DMS53 (cell line): ENCODE measurements around the gene DDX51.

ENCODE experiments used
- DNase-seq: peaks from one replicate; lab custom pipeline; 2025; lab: John Stamatoyannopoulos, UW

Gene DDX51

GRCh38 chr12:132166093-132166492 lies 22.0 kb upstream of the DDX51 start:
- DNase-seq, result no peak

DNA sequence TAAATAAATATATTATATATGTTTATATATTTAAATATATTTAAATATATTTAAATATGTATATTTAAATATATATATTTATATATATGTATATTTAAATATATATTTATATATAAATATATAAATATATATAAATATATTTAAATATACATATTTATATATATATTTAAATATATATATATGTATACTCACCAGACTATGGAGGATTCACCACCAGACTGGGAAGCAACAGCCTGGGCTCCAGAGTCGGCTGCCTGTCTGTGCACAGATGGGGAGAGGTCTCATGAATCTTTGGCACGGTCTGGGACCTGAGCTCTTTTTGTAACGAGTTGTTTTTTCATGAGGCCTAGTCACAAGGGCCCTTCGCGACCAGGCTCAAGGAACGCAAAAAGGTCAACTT lies 21.5 kb upstream of the DDX51 start:
- no peak for DNase-seq

GRCh38 chr12:132164426-132164825 lies 20.3 kb upstream of the DDX51 start:
- no peak for DNase-seq

DNA sequence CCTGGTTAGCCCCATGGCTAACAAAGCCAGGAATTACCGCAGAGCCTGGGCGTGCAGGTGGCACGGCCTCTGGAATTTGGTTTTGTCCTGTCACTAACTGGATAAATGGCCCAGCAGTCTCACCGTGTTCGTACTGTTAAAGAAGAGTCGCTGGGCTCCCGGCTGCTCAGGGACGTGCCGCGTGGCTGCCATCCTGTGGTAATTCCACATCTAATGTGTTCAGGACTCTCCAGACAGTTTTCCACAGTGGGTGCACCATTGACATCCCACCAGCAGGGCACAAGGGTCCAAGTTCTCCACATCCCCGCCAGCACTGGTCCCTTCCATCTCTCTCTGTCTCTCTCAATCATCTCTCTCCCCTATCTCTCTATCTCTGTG lies 19.8 kb upstream of the DDX51 start:
- peak; percentile 50 for DNase-seq

DNA sequence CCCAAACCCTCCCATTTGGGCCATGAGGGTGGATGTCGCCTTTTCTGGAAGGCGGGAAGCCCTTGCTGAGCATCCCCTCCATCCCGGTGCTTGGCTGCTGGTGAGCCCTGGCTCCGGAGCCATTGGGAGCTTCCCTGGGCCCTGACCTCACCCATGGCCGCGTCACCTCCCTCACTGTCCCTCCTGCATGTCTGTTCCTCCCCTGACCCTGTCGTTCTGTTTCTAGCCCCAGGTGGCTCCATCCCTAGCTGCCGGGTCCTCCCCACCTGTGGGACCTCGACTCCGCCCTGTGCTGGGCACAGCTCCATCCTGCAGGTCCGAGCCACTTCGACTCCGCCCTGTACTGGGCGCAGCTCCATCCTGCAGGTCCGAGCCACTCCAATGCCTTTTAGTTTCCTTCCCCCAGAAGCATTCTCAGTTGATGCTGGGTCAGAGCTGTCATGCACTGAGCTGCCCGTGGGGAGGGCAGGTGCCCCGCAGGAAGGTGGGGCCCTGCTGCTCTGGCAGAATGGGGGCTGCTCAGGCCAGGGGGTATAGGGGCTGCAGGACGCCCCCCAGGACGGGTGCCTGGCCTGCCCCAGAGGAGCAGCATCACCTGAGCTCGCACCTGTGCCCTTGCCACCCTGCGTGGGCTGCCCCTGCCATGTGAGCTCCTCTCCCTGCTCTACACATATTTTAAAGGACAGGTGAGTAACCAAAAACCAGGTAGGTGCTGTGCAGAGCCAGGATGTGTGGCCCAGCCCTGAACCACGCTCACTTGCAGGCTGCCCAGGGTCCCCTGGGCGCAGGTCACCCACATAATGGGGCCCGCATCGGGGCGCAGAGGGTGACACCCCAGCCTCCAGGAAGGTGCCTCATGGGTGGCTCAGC lies 19.2 kb upstream of the DDX51 start:
- DNase-seq, result peak; percentile 34

GRCh38 chr12:132162508-132163031 lies 18.5 kb upstream of the DDX51 start:
- peak; percentile 34 for DNase-seq

DNA sequence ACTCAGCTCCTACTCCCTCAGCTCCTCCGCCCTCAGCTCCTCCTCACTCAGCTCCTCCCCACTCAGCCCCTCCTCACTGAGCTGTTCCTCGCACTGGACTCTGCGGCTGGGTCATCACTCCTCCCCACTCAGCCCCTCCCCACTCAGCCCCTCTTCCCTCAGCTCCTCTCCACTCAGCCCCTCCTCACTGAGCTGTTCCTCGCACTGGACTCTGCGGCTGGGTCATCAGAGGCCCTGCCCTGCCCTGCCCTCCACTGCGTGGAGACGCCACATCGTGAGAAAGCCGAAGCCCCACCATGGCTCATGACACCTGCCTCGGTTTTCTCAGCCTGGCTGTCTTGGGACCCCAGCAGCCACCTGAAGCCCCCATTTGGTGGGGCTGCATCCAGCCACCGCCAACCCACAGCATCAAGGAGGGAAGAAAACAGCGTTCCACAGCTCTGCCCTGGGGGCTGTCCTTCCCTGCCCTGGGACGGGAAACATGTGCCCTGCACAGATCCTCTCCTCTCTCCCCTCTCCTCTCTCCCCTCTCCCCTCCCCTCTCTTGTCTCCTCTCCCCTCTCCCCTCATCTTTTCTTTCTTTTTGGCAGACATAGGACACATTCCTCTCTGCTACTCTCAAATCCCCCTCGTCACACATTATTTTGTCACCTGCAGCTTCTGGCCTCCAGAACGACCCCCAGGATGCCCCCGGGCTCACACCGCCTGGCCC lies 17.8 kb upstream of the DDX51 start:
- DNase-seq, result no peak

DNA sequence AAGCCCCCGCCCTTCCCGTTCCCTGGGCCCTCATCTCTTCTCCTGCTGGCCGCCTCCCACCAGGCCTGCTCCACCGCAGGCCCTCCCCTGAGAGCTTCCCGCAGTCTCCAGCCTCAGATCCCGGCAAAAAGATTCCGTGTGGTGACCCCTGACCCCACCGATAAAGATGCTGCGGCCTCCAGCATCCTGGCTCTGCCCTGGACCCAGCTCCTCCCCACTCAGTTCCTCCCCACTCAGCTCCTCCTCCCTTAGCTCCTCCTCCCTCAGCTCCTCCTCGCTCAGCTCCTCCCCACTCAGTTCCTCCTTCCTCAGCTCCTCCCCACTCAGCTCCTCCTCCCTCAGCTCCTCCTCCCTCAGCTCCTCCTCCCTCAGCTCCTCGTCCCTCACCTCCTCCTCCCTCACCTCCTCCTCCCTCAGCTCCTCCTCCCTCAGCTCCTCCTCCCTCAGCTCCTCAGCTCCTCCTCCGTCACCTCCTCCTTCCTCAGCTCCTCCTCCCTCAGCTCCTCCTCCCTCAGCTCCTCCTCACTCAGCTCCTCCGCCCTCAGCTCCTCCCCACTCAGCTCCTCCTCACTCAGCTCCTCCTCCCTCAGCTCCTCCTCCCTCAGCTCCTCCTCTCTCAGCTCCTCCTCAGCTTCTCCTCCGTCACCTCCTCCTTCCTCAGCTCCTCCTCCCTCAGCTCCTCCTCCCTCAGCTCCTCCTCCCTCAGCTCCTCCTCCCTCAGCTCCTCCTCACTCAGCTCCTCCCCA lies 17.1 kb upstream of the DDX51 start:
- DNase-seq, result peak; percentile 29

- no peak for DNase-seq
Observed at GRCh38 chr12:132160601-132161035, 16.5 kb upstream of the DDX51 start.

GRCh38 chr12:132160016-132160415 lies 15.9 kb upstream of the DDX51 start:
- no peak for DNase-seq

DNA sequence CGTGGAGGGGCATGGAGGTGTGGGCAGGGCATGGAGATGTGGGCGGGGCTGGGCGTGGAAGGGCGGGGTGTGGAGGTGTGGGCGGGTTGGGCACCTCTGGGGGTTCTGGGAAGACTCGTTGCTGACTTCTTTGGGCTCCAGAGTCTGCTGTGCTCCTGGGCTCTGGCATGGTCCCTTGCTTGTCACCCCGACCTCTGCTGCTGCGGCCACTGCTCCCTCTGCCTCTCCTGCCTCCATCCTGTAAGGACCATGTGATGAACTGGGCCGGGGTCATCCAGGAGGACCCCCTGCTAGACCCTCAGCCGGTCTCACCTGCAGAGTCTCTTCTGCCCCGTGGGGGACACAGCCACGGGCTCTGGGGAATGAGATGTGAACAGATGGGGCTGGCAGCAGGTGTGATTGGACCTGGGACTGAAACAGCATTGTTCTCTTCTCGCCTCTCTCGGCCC lies 15.5 kb upstream of the DDX51 start:
- DNase-seq, result no peak

GRCh38 chr12:132158677-132159554 lies 14.8 kb upstream of the DDX51 start:
- DNase-seq, result no peak

- no peak for DNase-seq
Observed at GRCh38 chr12:132157733-132158409, 13.8 kb upstream of the DDX51 start.

DNA sequence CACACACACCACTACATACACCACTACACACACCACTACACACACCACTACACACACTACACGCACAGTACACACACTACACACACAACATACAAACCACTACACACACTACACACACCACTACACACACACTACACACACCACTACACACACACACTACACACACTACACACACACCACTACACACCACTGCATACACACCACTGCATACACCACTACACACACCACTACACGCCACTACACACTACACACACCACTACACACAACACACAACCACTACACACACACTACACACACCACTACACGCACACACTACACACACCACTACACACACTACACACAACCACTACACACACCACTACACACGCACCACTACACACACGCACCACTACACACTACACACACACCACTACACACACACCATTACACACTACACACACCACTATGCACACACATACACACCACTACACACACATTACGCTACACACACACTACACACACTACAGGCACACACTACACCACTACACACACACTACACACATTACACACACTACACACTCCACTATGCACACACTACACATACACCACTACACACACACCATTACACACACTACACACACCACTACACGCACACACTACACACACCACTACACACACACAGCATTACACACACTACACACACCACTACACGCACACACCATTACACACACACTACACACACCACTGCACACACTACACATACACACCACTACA lies 12.6 kb upstream of the DDX51 start:
- DNase-seq, result no peak

GRCh38 chr12:132155771-132156572 lies 11.9 kb upstream of the DDX51 start:
- no peak for DNase-seq

- peak; percentile 37 for DNase-seq
Observed at GRCh38 chr12:132154941-132155770, 11.0 kb upstream of the DDX51 start.

DNA sequence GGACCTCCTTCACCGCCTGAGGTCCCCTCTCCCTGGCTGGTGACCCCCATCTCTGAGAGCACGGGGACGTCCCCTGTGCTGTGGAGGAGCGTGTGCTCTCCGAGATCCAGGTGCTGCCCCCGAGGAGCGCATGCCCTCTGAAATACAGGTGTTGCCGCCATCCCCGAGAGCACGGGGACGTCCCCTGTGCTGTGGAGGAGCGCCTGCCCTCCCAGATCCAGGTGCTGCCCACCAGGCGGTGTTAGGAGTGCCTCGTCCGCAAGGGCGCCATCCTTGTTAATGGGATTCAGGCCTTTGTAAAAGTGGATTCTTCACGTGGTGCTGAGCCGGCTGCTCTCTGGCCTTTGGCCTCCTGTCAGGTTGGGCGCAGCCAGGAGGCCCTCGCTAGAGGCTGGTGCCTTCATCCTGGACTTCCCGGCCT lies 10.2 kb upstream of the DDX51 start:
- peak; percentile 41 for DNase-seq
